ENCODE data around the gene DAPK1.

DAPK1 gene

GRCh38 chr9:87518702-87519335 lies 21.2 kb downstream of the DAPK1 start:
- no peak for DNase-seq

- DNase-seq = no peak
Measured at GRCh38 chr9:87519461-87519860, 21.8 kb downstream of the DAPK1 start.

GRCh38 chr9:87520172-87520683 lies 22.6 kb downstream of the DAPK1 start:
- DNase-seq = no peak

- no peak for DNase-seq
Measured at GRCh38 chr9:87521834-87522233, 24.2 kb downstream of the DAPK1 start.

GRCh38 chr9:87524061-87524460 lies 26.4 kb downstream of the DAPK1 start:
- no peak for DNase-seq

GRCh38 chr9:87525546-87526303 lies 28.1 kb downstream of the DAPK1 start:
- DNase-seq = no peak

GRCh38 chr9:87527211-87527916 lies 29.7 kb downstream of the DAPK1 start:
- no peak for DNase-seq

- DNase-seq = no peak
Measured at GRCh38 chr9:87528969-87529368, 31.3 kb downstream of the DAPK1 start.

GRCh38 chr9:87529671-87530070 lies 32.0 kb downstream of the DAPK1 start:
- no peak for DNase-seq

- DNase-seq = no peak
Measured at GRCh38 chr9:87530716-87531115, 33.0 kb downstream of the DAPK1 start.

GRCh38 chr9:87531370-87532295 lies 34.0 kb downstream of the DAPK1 start:
- no peak for DNase-seq

- DNase-seq = no peak
Measured at GRCh38 chr9:87533271-87533670, 35.6 kb downstream of the DAPK1 start.

GRCh38 chr9:87534036-87534435 lies 36.4 kb downstream of the DAPK1 start:
- DNase-seq = no peak

- no peak for DNase-seq
Measured at GRCh38 chr9:87534957-87535356, 37.3 kb downstream of the DAPK1 start.

GRCh38 chr9:87535817-87536539 lies 38.3 kb downstream of the DAPK1 start:
- no peak for DNase-seq

- no peak for DNase-seq
Measured at GRCh38 chr9:87537625-87538024, 40.0 kb downstream of the DAPK1 start.

GRCh38 chr9:87540444-87541105 lies 42.9 kb downstream of the DAPK1 start:
- no peak for DNase-seq

GRCh38 chr9:87541663-87542062 lies 44.0 kb downstream of the DAPK1 start:
- DNase-seq = no peak

GRCh38 chr9:87542141-87542540 lies 44.5 kb downstream of the DAPK1 start:
- DNase-seq = no peak

- no peak for DNase-seq
Measured at GRCh38 chr9:87543251-87543650, 45.6 kb downstream of the DAPK1 start.

- DNase-seq = no peak
Measured at GRCh38 chr9:87545858-87546257, 48.2 kb downstream of the DAPK1 start.
